H1 (cell line): ENCODE measurements around the gene ADRB1. TPM values are rescaled to one million over a fixed set of nuclear protein-coding genes. Genes with fewer than 3 reads are reported as not detected.

Experiments used
- CTCF ChIA-PET: fragments of 300-600 bp; sonication (Branson Sonifier 250); formaldehyde crosslinking; loops from one replicate; lab custom pipeline; 2021; ENCODE audit not compliant: partially characterized antibody; lab: Charles Lee
- POLR2A ChIA-PET: fragments of 300-600 bp; sonication (Branson Sonifier 250); formaldehyde crosslinking; loops from one replicate; lab custom pipeline; 2021; ENCODE audit warnings: inconsistent platforms; ENCODE audit not compliant: partially characterized antibody; lab: Charles Lee
- DNase-seq, 2 experiments: peaks; one replicate each; pipeline versions ENCODE4 v3.0.0 to v3.0.0-alpha.2; 2010 to 2022; ENCODE audit warnings: low spot score in 2 of 2, low read depth in 1 of 2, mixed read lengths in 1 of 2
- FAIRE-seq: peaks from 2 replicates; lab custom pipeline; 2011; peaks lifted over from hg19 to GRCh38; lab: Jason Lieb, UNC
- H2AFZ ChIP-seq: 2 replicates; pipeline ENCODE4 v1.8.1; 2012; ENCODE audit warnings: low read length, inconsistent platforms
- H2AK5ac ChIP-seq: 2 replicates; pipeline ENCODE4 v1.6.1; 2013; ENCODE audit warnings: low read depth, low read length
- H2BK120ac ChIP-seq: replicated peaks from 2 replicates; pipeline ENCODE3; 2013; ENCODE audit warnings: low read depth, low read length, inconsistent platforms
- H2BK12ac ChIP-seq: 2 replicates; pipeline ENCODE4 v1.6.1; 2013; ENCODE audit warnings: low read depth, low read length
- H2BK15ac ChIP-seq: 2 replicates; pipeline ENCODE4 v1.6.1; 2013; ENCODE audit warnings: low read length
- H2BK20ac ChIP-seq: 2 replicates; pipeline ENCODE4 v1.6.1; 2013; ENCODE audit warnings: low read length
- H2BK5ac ChIP-seq: 2 replicates; pipeline ENCODE4 v1.6.1; 2013; ENCODE audit warnings: low read depth, low read length
- H3K14ac ChIP-seq: 2 replicates; pipeline ENCODE4 v1.6.1; 2013; ENCODE audit warnings: inconsistent platforms; ENCODE audit not compliant: insufficient read length
- H3K18ac ChIP-seq: 2 replicates; pipeline ENCODE4 v1.6.1; 2013; ENCODE audit warnings: low read length; ENCODE audit errors: extremely low read depth
- H3K23ac ChIP-seq: 2 replicates; pipeline ENCODE4 v1.6.1; 2013; ENCODE audit warnings: inconsistent platforms; ENCODE audit not compliant: insufficient read length
- H3K23me2 ChIP-seq: 2 replicates; pipeline ENCODE4 v1.6.1; 2013; ENCODE audit warnings: low read depth, low read length
- H3K27ac ChIP-seq: 2 replicates; pipeline ENCODE4 v1.6.1; 2011; ENCODE audit warnings: low read depth, low read length, inconsistent platforms
- H3K27me3 ChIP-seq, 4 experiments: replicated peaks in 1 of 4; 1 replicate in 1 of 4; 2 replicates in 3 of 4; pipeline versions ENCODE4 v1.6.1 to v1.8.1; 2011 to 2013; ENCODE audit warnings: low read length in 3 of 4, mild to moderate bottlenecking in 3 of 4, inconsistent platforms in 2 of 4, mixed read lengths in 2 of 4, moderate library complexity in 1 of 4; ENCODE audit not compliant: control insufficient read depth in 3 of 4, insufficient read depth in 3 of 4; ENCODE audit errors: extremely low read depth in 1 of 4
- H3K36me3 ChIP-seq, 4 experiments: 2 replicates each; pipeline versions ENCODE4 v1.6.1 to v1.8.1; 2011 to 2013; ENCODE audit warnings: mild to moderate bottlenecking in 4 of 4, low read length in 3 of 4, moderate library complexity in 2 of 4, control low read depth in 1 of 4, inconsistent platforms in 1 of 4; ENCODE audit not compliant: insufficient read depth in 4 of 4, control insufficient read depth in 2 of 4
- H3K4ac ChIP-seq: replicated peaks from 2 replicates; pipeline ENCODE3; 2013; ENCODE audit warnings: low read length, low read depth, mixed read lengths, inconsistent platforms; ENCODE audit not compliant: insufficient read length
- H3K4me1 ChIP-seq, 4 experiments: replicated peaks in 1 of 4; 1 replicate in 1 of 4; 2 replicates in 3 of 4; pipeline versions ENCODE4 v1.6.1 to v1.8.1; 2011 to 2013; ENCODE audit warnings: low read length in 3 of 4, inconsistent platforms in 2 of 4, mixed read lengths in 1 of 4; ENCODE audit not compliant: insufficient read depth in 4 of 4, control insufficient read depth in 3 of 4
- H3K4me2 ChIP-seq, 2 experiments: 2 replicates each; pipeline versions ENCODE4 v1.6.1 to v1.8.1; 2011 to 2013; ENCODE audit warnings: low read depth in 2 of 2, low read length in 2 of 2, control low read depth in 1 of 2, inconsistent platforms in 1 of 2, mild to moderate bottlenecking in 1 of 2; ENCODE audit not compliant: insufficient read depth in 1 of 2
- H3K4me3 ChIP-seq, 4 experiments: fragments of 200-600, 300-600 bp in 1 of 4; sonication (generic), shearing (Covaris generic), sonication (Bioruptor Twin) in 1 of 4; 2 replicates each; pipeline versions ENCODE4 v1.5.1 to v1.8.1; 2011 to 2016; ENCODE audit warnings: low read length in 4 of 4, low read depth in 3 of 4, control low read depth in 2 of 4, inconsistent platforms in 2 of 4, mild to moderate bottlenecking in 2 of 4, mixed read lengths in 1 of 4, moderate library complexity in 1 of 4; ENCODE audit not compliant: insufficient read depth in 2 of 4; ENCODE audit errors: extremely low read depth in 1 of 4
- H3K56ac ChIP-seq: replicated peaks from 2 replicates; pipeline ENCODE3; 2013; ENCODE audit warnings: low read depth, mild to moderate bottlenecking, mixed read lengths, low read length, inconsistent platforms; ENCODE audit not compliant: insufficient read length
- H3K79me1 ChIP-seq: 2 replicates; pipeline ENCODE4 v1.6.1; 2013; ENCODE audit warnings: low read depth, low read length, control low read depth
- H3K79me2 ChIP-seq, 2 experiments: 2 replicates each; pipeline versions ENCODE4 v1.6.1 to v1.8.1; 2012 to 2013; ENCODE audit warnings: low read length in 2 of 2, mild to moderate bottlenecking in 2 of 2, inconsistent platforms in 1 of 2; ENCODE audit not compliant: insufficient read depth in 2 of 2, control insufficient read depth in 1 of 2
- H3K9ac ChIP-seq, 4 experiments: replicated peaks in 1 of 4; 1 replicate in 1 of 4; 2 replicates in 3 of 4; pipeline versions ENCODE4 v1.6.1 to v1.8.1; 2011 to 2013; ENCODE audit warnings: low read depth in 3 of 4, low read length in 3 of 4, control low read depth in 2 of 4, mild to moderate bottlenecking in 2 of 4, moderate library complexity in 2 of 4, inconsistent platforms in 1 of 4; ENCODE audit errors: extremely low read depth in 1 of 4
- H3K9me3 ChIP-seq, 2 experiments: 2 replicates each; pipeline versions ENCODE4 v1.6.1 to v1.8.1; 2012 to 2013; ENCODE audit warnings: mild to moderate bottlenecking in 2 of 2, moderate library complexity in 2 of 2, control low read depth in 1 of 2, inconsistent platforms in 1 of 2, low read depth in 1 of 2, low read length in 1 of 2, mixed read lengths in 1 of 2; ENCODE audit not compliant: insufficient read depth in 2 of 2
- H4K20me1 ChIP-seq, 2 experiments: replicated peaks in 1 of 2; 2 replicates each; pipeline versions ENCODE3 to v1.8.1; 2011 to 2013; ENCODE audit warnings: inconsistent platforms in 2 of 2, low read length in 2 of 2, mild to moderate bottlenecking in 1 of 2; ENCODE audit not compliant: insufficient read depth in 2 of 2, control insufficient read depth in 1 of 2
- H4K5ac ChIP-seq: 2 replicates; pipeline ENCODE4 v1.6.1; 2013; ENCODE audit warnings: low read length, low read depth, mixed read lengths, inconsistent platforms; ENCODE audit not compliant: insufficient read length
- H4K8ac ChIP-seq: 2 replicates; pipeline ENCODE4 v1.8.0; 2013; ENCODE audit warnings: mild to moderate bottlenecking, moderate library complexity, low read length, inconsistent platforms; ENCODE audit not compliant: insufficient read depth; ENCODE audit errors: extremely low read depth
- H4K91ac ChIP-seq: replicated peaks from 2 replicates; pipeline ENCODE3; 2013; ENCODE audit warnings: low read length, mixed read lengths, inconsistent platforms; ENCODE audit not compliant: insufficient read length
- ASH2L ChIP-seq: fragments of 200-600, 300-600 bp; sonication (generic); IDR thresholded peaks from one replicate; pipeline ENCODE4 v1.7.1; 2017; ENCODE audit warnings: low read length
- BRCA1 ChIP-seq: IDR thresholded peaks from 2 replicates; pipeline ENCODE4 v1.6.1; 2012; ENCODE audit warnings: low read depth, low read length, improper control_type of control experiment
- CHD2 ChIP-seq: IDR thresholded peaks from 2 replicates; pipeline ENCODE4 v1.6.1; 2012; ENCODE audit warnings: low read length, improper control_type of control experiment
- CREB1 ChIP-seq: IDR thresholded peaks from 2 replicates; pipeline ENCODE4 v1.6.1; 2012; ENCODE audit warnings: inconsistent platforms
- EGR1 ChIP-seq: IDR thresholded peaks from 2 replicates; pipeline ENCODE4 v1.6.1; 2011; ENCODE audit warnings: low read depth, low read length, borderline replicate concordance
- GTF2F1 ChIP-seq: IDR thresholded peaks from 2 replicates; pipeline ENCODE4 v1.6.1; 2012; ENCODE audit warnings: low read depth, low read length, improper control_type of control experiment, borderline replicate concordance
- JUN ChIP-seq: IDR thresholded peaks from 2 replicates; pipeline ENCODE4 v1.6.1; 2011; ENCODE audit warnings: low read depth, mild to moderate bottlenecking, improper control_type of control experiment, low read length
- NANOG ChIP-seq: IDR thresholded peaks from 2 replicates; pipeline ENCODE4 v1.6.1; 2011; ENCODE audit warnings: low read length, low read depth, mild to moderate bottlenecking, inconsistent platforms; ENCODE audit not compliant: insufficient read depth, poor library complexity, severe bottlenecking
- POLR2A ChIP-seq, 2 experiments: IDR thresholded peaks; 1 replicate in 1 of 2; 2 replicates in 1 of 2; pipeline ENCODE4 v1.6.1; 2011; ENCODE audit warnings: low read depth in 2 of 2, low read length in 2 of 2, mild to moderate bottlenecking in 2 of 2; ENCODE audit errors: control extremely low read depth in 1 of 2
- RNF2 ChIP-seq: fragments of 200-900, 300-1000 bp; sonication (generic); IDR thresholded peaks from 2 replicates; pipeline ENCODE4 v1.7.1; 2016; ENCODE audit warnings: borderline replicate concordance, low read depth, mild to moderate bottlenecking, antibody characterized with exemption, low read length; ENCODE audit not compliant: poor library complexity, severe bottlenecking; ENCODE audit errors: missing control alignments
- SIN3A ChIP-seq, 2 experiments: IDR thresholded peaks in 1 of 2; conservative IDR thresholded peaks in 1 of 2; 2 replicates each; pipeline ENCODE4 v1.6.1; 2011 to 2012; ENCODE audit warnings: low read length in 2 of 2, improper control_type of control experiment in 1 of 2, low read depth in 1 of 2, mild to moderate bottlenecking in 1 of 2
- SRF ChIP-seq: IDR thresholded peaks from 2 replicates; pipeline ENCODE4 v1.6.1; 2011; ENCODE audit warnings: mild to moderate bottlenecking, low read depth, low read length, moderate library complexity
- TBP ChIP-seq: IDR thresholded peaks from 2 replicates; pipeline ENCODE4 v1.6.1; 2011; ENCODE audit warnings: low read depth, low read length, improper control_type of control experiment
- ZNF274 ChIP-seq: IDR thresholded peaks from 2 replicates; pipeline ENCODE4 v1.7.0; 2012; ENCODE audit warnings: low read length, borderline replicate concordance; ENCODE audit errors: extremely low read depth
- WGBS, 2 experiments: shearing (Covaris generic) in 1 of 2; methylation state at CpG; one replicate each; pipeline versions ENCODE4 v1.1.6 to v1.1.7; 2013 to 2015; ENCODE audit warnings: low lambda C conversion rate in 2 of 2, mixed read lengths in 2 of 2, inconsistent platforms in 1 of 2, low coverage in 1 of 2, missing lambda C conversion rate in 1 of 2; ENCODE audit not compliant: insufficient replicate concordance in 2 of 2, insufficient coverage in 1 of 2, insufficient read length in 1 of 2; ENCODE audit errors: extremely low coverage in 1 of 2, missing lambda C conversion rate in 1 of 2; 5-methylcytosine and 5-hydroxymethylcytosine counted together
- polyA plus RNA-seq, 7 experiments: library from polyadenylated mRNA; depleted of rRNA in 3 of 7; stranded (reverse) in 5 of 7; unstranded in 2 of 7; fragments of >200 nt in 5 of 7; fragments of 200-250 nt in 2 of 7; gene quantifications; 1 replicate in 5 of 7; 2 replicates in 1 of 7; 4 replicates in 1 of 7; pipeline versions ENCODE4 v1.2.1 to v1.2.3, GENCODE V29; 2011 to 2013; ENCODE audit warnings: missing spikeins in 2 of 7, mixed read lengths in 2 of 7
- total RNA-seq: library from RNA; stranded (reverse); fragmentation: NEBNext Ultra II Directional; extraction: Animal tissue kit (Norgen Biotek cat#: 25700); gene quantifications from 2 replicates; pipeline ENCODE4 v1.2.1, GENCODE V29; 2021

The ADRB1 gene
- total and polyA plus RNA-seq, 2 of the 8 experiments (the other 6 are each of a cell fraction or from before 2014, with no cell fraction given) = 0.14 to 0.48 TPM

DNA sequence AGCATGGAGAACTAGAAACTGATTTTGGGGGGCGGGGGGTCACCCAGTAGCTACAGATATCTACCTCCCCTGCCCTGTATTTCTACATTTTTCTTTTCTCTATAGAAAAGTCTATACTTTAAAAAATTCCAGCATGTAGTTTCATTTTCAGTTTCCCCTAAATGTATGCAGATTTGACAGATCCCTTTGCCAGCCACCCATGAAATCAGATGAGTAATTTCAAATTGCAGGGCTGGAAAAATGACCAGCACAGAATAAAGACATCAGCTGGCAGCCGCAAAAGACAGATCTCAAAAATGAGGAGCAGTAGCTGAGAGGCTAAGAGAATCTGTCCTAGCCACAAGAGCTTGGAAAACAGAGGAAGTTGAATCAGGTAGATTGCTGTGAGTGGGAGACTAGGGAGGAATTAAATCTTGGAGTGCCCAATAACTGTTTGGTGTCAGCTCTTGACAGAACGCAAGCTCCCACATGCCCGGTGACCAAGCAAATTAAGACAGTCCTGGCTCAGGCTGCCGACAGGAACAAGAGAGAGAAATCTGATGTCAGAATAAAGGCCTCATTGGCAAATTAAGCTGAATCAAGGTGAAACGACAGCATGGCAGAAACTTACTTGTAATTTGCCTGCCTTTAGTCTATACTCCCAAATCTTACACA, 24.5 kb downstream of the ADRB1 start:
- Histone ChIP-seq H3K4me1 (no peaks in the 10 kb centered on the region), H3K9me3 (no peaks in the 10 kb centered on the region), H2AK5ac (no peak overlapping the region), H3K4ac (no peak overlapping the region), H3K36me3 (no peaks in the 10 kb centered on the region; a peak in 1 of 8 replicates), H3K18ac (no peak overlapping the region), H2BK20ac (no peak overlapping the region), H2BK12ac (no peak overlapping the region), H3K27ac (no peak overlapping the region), H3K23me2 (no peaks in the 10 kb centered on the region), H3K9ac (no peak overlapping the region), H4K20me1 (no peaks in the 10 kb centered on the region), H4K5ac (no peak overlapping the region), H2BK120ac (no peak overlapping the region), H3K4me3 (no peak overlapping the region), H4K8ac (no peak overlapping the region), H3K79me2 (no peaks in the 10 kb centered on the region), H3K4me2 (no peak overlapping the region), H2AFZ (peak overlapping the region; percentile 60; the same call in 1 of the 2 replicates), H2BK5ac (no peak overlapping the region), H3K14ac (no peak overlapping the region), H3K23ac (no peak overlapping the region), H3K56ac (no peak overlapping the region), H2BK15ac (no peak overlapping the region), H3K79me1 (no peaks in the 10 kb centered on the region), H4K91ac (no peak overlapping the region), H3K27me3 (peaks cover 0 to 3% (median 0%) of the 10 kb centered on the region in 4 experiments; a peak in 1 of 7 replicates)
- ChIA-PET POLR2A (interaction anchor here (1.0 kb wide), 1 partner anchor 18 kb away, joined by 3 read pairs; no protein-coding TSS in a partner anchor), CTCF (interaction anchor here (0.8 to 2.2 kb wide), 9 partner anchors 10 to 131 kb away, joined by 3 to 11 read pairs (median 4); no protein-coding TSS in a partner anchor)
- no peak for DNase-seq
- no peak for FAIRE-seq
- 93% methylated on average over 6 of the region's 6 CpGs; no CpG with 5 or more reads in 1 of the 2 experiments for WGBS, 2 experiments
- TF ChIP-seq ZNF274 = no peak
- no peak for TF ChIP-seq EGR1
- TF ChIP-seq CHD2 = no peak
- TF ChIP-seq RNF2 = no peak
- TF ChIP-seq BRCA1 = no peak
- TF ChIP-seq TBP = no peak
- no peak for TF ChIP-seq JUN
- no peak for TF ChIP-seq SIN3A (conservative IDR thresholded peaks at IDR 0.05 in 1 of 2, IDR thresholded peaks at IDR 0.05 in 1 of 2; ENCODE audit: low read depth in 1 of 2, low read length in 2 of 2)
- TF ChIP-seq ASH2L = no peak
- TF ChIP-seq NANOG = no peak
- TF ChIP-seq CREB1 = no peak
- no peak for TF ChIP-seq GTF2F1
- TF ChIP-seq POLR2A (IDR thresholded peaks at IDR 0.05; ENCODE audit: control extremely low read depth in 1 of 2, low read depth in 2 of 2, low read length in 2 of 2) = no peak
- no peak for TF ChIP-seq SRF
